ENCODE results near the gene SYT14. TPM values are rescaled to one million over a fixed set of nuclear protein-coding genes. Genes with fewer than 3 reads are reported as not detected.
"Not testable (repeated sequence)": the region's sequence is repeated elsewhere in the genome, so short reads cannot be mapped to it uniquely, and the experiment has no call there.

SYT14 gene
- total RNA-seq, 2 experiments from 2014 or later, result not detected

GRCh38 chr1:209931141-209931540 is 6.9 kb upstream of the SYT14 start:
- CTCF ChIA-PET, result no interaction called here
- POLR2A ChIA-PET, result no interaction called here

GRCh38 chr1:209936125-209936524 is 1.9 kb upstream of the SYT14 start:
- ChIA-PET POLR2A (no interaction called here), CTCF (no interaction called here)

GRCh38 chr1:209945377-209945776 is 7.4 kb downstream of the SYT14 start:
- CTCF ChIA-PET, result no interaction called here
- POLR2A ChIA-PET, result no interaction called here

DNA sequence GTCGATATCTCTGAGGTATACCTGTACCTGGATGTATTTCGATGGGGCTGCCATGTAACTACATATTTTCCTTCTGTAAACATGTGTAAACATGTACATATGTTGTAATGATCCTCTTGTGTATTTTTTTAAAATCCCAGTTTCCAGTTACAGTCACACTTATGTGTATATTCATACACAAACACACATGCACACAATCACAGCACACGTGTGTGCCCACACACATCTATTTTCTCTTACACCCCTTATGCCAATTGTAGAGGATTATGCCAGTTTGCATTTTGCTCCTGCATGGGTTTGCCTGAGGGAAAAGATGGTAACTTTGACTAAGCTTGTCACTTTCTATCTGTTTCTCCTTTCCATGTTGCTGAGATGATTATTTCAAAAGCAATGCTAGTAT is 10.1 kb downstream of the SYT14 start:
- POLR2A ChIA-PET, result no interaction called here

GRCh38 chr1:209956116-209956515 is 18.1 kb downstream of the SYT14 start:
- POLR2A ChIA-PET, result no interaction called here
- CTCF ChIA-PET, result no interaction called here

More for the DNA sequence above, 10.1 kb downstream of the SYT14 start:
- CTCF ChIA-PET, result no interaction called here

DNA sequence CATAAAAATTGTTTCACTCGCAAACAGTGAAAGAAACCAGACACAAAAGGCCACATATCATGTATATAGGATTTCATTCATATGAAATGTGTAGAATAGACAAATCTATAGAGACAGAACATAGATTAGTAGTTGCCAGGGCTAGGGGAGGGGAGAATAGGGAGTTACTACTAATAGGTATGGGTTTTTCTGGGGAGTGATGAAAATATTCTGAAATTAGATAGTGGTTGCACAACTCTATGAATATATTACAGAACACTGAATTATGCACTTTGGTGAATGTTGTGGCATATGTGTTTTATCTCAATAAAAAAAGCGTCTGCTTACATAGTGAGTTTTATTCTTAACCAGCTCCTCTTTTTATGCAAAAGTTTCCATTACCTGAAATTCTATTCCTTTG is 21.6 kb downstream of the SYT14 start:
- POLR2A ChIA-PET, result no interaction called here
- CTCF ChIA-PET, result no interaction called here

DNA sequence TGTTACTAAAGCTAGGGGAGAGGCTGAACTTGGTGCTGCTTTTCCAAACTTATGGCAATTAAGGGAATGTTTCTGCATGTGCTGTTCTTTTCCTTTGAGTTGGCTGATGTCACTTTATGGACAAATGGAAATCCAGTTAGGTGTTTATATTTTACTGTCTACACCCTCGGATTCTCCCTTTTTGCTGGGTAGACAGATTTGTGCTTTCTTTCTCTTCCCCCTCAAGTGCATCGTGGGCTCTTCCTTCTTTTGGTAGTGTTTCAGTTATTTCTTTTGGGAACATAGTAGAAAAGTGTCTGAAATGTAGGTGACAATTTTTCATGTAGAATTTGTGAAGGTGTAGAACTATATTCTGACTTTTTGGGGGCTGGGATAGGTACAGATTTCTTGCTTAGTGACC is 22.9 kb downstream of the SYT14 start:
- ChIA-PET CTCF (no interaction called here), POLR2A (no interaction called here)

DNA sequence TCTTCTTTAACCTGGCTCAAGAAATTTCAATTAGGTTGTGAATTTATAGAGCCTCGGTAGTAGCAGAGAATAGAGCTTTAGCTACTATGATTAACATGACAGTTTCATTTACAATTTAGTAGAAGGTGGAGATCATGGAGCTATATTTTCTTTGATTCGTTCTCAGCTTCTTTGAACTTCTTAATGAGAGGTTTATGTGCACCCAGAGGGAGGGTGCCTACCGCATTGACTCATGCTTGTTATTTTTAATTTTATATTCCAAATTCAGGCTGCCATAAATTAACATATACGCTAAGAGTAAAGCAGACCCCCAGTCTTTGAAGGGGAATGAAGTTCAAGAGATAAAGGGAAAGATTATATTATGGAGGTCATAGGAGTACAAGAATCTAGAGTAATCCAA is 24.4 kb downstream of the SYT14 start:
- CTCF ChIA-PET, result no interaction called here
- POLR2A ChIA-PET, result no interaction called here

- CTCF ChIA-PET, result no interaction called here
- POLR2A ChIA-PET, result no interaction called here
Measured at GRCh38 chr1:209962856-209963255, 24.8 kb downstream of the SYT14 start.

DNA sequence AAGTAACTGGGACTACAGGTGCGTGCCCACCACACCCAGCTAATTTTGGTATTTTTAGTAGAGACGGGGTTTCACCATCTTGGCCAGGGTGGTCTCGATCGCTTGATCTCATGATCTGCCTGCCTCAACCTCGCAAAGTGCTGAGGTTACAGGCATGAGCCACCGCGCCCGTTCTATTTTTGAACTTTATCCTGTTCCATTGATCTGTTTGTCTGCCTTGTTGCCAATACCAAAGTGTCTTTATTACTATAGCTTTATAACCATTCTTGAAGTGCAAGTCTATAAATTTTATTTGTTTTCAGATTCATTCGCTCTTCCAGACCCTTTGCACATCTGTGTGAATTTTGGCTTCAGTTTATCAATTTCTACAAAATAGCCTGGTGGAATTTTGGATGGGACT is 28.0 kb downstream of the SYT14 start:
- CTCF ChIA-PET, result no interaction called here
- POLR2A ChIA-PET, result no interaction called here

DNA sequence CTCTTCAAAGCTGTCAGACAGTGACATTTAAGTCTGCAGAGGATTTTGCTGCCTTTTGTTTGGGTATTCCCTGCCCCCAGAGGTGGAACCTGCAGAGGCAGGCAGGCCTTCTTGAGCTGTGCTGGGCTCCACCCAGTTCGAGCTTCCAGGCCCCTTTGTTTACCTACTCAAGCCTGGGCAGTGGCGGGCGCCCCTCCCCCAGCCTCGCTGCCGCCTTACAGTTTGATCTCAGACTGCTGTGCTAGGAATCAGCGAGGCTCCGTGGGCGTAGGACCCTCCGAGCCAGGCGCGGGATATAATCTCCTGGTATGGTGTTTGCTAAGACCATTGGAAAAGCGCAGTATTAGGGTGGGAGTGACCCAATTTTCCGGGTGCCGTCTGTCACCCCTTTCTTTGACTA is 40.7 kb downstream of the SYT14 start:
- POLR2A ChIA-PET, CTCF ChIA-PET: not testable (repeated sequence)

- POLR2A ChIA-PET, result no interaction called here
- CTCF ChIA-PET, result no interaction called here
Measured at GRCh38 chr1:209983953-209984352, 45.9 kb downstream of the SYT14 start.

DNA sequence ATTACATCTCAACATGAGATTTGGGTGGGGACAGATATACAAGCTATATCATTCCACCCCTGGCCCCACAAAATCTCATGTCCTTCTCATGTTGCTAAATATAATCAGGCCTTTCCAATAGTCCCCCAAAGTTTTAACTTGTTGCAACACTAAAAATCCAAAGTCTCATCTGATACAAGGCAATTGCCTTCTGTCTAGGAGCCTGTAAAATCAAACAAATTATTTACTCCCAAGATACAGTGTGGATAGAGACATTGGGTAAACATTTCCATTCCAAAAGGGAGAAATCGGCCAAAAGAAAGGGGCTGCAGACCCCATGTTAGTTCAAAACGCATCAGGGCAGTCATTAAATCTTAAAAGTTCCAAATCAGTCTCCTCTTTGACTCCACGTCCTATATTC is 47.0 kb downstream of the SYT14 start:
- CTCF ChIA-PET, result no interaction called here
- POLR2A ChIA-PET, result no interaction called here

GRCh38 chr1:209988706-209989105 is 50.7 kb downstream of the SYT14 start:
- ChIA-PET CTCF (interaction anchor here (0.8 to 1.4 kb wide), 2 partner anchors 88 to 125 kb away, joined by 3 to 4 read pairs; no protein-coding TSS in a partner anchor), POLR2A (no interaction called here)

GRCh38 chr1:209989525-209989924 is 51.5 kb downstream of the SYT14 start:
- POLR2A ChIA-PET, result no interaction called here

DNA sequence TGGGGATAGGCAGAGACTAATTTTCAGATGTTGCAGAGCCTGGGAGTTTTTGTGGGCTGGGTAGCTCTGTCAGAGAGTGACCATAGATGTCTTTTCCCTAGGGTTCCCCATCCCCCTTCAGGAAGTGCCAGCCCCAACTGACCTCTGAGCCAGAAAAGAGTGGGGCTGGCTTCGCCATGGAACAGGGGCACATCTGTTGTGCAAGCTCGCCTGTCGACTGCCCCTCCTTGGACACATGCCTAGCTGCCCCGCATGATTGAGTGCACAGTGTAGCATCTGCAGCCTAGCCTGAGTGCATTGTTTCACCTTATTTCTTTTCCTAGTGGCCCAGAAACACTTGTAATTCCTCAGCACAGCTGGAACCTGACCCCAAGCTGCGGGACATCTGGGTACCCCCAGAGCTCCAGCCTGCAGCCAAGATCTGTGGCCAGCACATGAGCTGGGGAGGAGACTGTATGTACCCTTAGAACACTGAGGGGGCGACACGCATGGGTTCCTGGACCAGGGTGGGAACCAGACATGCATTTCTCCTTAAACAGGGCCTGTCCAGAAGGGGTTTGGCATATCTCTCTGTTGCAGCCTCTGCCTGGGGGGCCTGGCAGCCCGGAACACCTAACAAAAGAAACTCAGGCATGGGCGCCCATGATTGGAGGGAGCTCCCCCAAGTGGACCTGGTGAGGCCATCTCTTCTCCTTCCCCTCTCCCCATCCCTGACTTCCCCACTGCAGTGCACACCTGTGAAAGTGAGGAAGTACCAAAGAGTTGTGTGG is 55.2 kb downstream of the SYT14 start:
- ChIA-PET CTCF (interaction anchor here (0.9 kb wide), 1 partner anchor 133 kb away, joined by 3 read pairs; no protein-coding TSS in a partner anchor), POLR2A (no interaction called here)

More at GRCh38 chr1:209989525-209989924, 51.5 kb downstream of the SYT14 start:
- CTCF ChIA-PET, result interaction anchor here (0.8 kb wide), 2 partner anchors 89 to 131 kb away, joined by 3 to 4 read pairs; no protein-coding TSS in a partner anchor

DNA sequence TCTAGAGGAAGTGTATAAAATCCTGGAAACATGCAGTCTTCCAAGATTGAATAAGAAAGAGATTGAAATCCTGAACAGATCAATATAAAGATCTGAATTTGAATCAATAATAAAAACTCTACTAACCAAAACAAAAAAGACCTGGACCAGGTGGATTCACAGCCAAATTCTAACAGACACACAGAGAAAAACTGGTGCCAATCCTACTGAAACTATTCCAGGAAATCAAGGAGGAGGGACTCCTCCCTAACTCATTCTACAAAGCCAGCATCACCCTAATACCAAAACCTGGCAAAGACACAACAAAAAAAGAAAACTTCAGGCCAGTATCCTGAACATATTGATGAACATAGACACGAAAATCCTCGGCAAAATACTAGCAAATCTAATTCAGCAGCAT is 58.3 kb downstream of the SYT14 start:
- CTCF ChIA-PET, result no interaction called here
- POLR2A ChIA-PET, result no interaction called here

- CTCF ChIA-PET, result no interaction called here
- POLR2A ChIA-PET, result no interaction called here
Measured at GRCh38 chr1:209999005-209999404, 61.0 kb downstream of the SYT14 start.

DNA sequence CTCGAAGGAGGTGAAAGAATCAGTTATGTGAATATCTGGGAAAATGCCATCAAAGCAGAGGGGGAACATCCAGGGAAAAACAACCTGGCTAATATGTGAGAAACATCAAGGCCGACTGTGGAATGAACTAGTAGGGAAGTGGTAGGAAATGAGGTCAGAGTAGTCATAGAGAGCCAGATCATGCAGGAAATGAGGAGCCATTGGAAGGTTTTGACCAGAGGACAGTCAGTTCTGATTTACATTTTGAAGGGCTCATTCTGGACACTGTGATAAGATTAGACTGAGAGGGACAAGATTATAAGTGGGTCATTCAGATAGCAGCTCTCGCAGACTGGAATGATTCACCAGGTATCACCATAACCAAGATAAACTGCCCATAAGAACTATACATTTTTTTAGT is 63.7 kb downstream of the SYT14 start:
- POLR2A ChIA-PET, result no interaction called here
- CTCF ChIA-PET, result no interaction called here

- POLR2A ChIA-PET, result no interaction called here
- CTCF ChIA-PET, result no interaction called here
Measured at GRCh38 chr1:210003501-210003900, 65.5 kb downstream of the SYT14 start.

GRCh38 chr1:210010161-210010560 is 72.1 kb downstream of the SYT14 start:
- CTCF ChIA-PET, result no interaction called here
- POLR2A ChIA-PET, result no interaction called here

- CTCF ChIA-PET, result no interaction called here
- POLR2A ChIA-PET, result no interaction called here
Measured at GRCh38 chr1:210021145-210021860, 83.3 kb downstream of the SYT14 start.

All from activated CD8-positive, alpha-beta memory T cell treated with anti-CD3 and anti-CD28 coated beads for 36 hours (primary cell).